Left forelimb (tissue), 1 donor: Measurements from ENCODE around the gene IL22RA1.

Experiments
- DNase-seq: peaks from one replicate; pipeline ENCODE4 v3.0.0-alpha.2; 2018; ENCODE audit warnings: low spot score

IL22RA1 gene

DNA sequence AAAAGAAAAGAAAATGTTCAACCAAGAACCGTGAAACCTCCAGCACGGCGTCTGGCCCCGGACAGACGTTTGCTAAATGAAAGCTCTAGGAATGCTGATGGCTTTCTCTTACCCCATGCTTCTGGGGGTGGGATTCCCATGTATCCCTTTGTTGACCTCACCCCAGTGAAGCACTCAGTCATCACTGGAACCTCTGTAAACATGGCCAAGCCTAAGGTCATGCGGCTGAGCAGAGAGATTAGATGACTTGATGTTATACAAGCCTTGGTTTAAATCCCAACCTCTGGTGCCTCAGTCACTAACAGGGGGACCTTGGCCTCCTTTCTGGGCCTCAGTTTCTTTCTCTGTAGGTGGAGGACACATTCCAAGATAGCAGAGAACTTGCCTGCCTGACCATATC lies 28.2 kb downstream of the IL22RA1 start:
- DNase-seq: no peak

DNA sequence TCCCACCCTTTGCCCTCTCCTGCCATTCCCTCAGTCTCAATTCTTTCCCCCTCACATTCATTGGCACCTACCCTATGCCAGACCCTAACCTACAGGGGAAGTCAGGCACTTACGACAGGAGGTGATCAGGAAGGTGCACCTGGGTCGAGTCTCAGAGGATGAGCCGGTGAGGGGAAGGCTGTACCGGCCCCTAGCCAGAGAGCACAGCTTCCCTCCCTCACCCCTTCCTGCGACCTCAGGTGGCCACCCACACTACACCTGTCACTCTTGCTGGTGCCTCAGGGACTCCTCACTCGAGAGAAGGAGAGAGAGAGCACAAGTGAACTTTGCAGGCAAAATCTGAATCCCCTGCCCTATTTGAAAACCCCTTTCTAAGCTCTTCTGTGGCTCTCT lies 29.3 kb downstream of the IL22RA1 start:
- no peak for DNase-seq

GRCh38 chr1:24111996-24112779 lies 30.8 kb downstream of the IL22RA1 start, which contains the start of gene MYOM3:
TSS of gene MYOM3 (minus strand) at chr1:24112135. CDS start at chr1:24108636, 3,499 bp downstream.
- no peak for DNase-seq

- no peak for DNase-seq
Measured at GRCh38 chr1:24111262-24111995, 31.5 kb downstream of the IL22RA1 start.

GRCh38 chr1:24110642-24111261 lies 32.2 kb downstream of the IL22RA1 start:
- no peak for DNase-seq

DNA sequence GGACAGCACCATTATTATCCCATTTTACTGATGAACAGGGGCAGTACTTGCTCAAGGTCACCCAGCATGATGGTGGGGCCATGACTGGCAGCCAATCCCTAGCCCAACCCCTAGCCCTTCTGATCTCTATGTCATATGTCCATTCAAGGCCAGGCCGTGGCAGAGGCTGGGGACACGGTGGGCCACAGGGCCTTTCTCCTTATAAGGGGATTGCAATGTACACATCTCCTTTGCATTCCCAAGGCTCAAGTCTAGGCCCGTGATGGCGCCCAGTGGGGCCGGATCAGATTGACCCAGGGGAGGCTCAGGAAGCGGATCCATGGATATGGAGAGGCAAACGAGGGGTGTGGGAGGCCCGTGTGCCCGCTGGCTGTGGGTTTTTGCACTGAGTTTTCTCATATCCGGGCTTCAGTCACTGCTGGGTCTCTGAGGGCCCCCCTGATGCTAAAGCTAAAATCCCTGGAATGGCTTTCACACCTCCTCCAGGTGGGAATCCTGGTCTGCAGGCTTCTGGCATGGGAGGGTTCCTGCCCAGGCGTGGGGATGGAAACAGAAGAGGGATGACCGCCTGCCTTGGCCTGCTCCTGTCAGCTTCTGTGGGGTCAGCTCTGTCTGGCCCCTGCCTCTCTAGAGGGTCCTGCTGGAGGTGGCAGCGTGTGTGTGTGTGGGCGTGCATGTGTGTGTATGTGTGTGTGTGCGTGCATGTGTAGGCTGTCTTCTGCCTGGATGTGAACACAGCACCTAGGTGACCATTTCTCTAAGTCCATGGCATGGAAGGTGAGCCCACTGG lies 33.1 kb downstream of the IL22RA1 start:
- no peak for DNase-seq

DNA sequence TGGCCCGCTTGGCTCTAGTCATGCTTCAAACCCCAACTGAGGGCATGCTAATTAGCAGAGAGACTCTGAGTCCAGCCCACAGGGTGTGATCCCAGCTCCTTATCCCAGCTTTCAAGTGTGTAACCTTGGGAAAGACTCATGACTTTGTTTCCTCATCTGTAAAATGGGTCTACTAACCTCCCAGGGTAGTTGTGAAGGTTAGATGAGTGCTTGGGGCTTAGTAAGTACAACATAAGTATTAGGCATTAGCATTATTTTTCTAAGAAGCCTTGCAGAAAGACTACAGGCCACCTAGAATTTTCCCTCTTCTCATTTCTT lies 33.8 kb downstream of the IL22RA1 start:
- no peak for DNase-seq

DNA sequence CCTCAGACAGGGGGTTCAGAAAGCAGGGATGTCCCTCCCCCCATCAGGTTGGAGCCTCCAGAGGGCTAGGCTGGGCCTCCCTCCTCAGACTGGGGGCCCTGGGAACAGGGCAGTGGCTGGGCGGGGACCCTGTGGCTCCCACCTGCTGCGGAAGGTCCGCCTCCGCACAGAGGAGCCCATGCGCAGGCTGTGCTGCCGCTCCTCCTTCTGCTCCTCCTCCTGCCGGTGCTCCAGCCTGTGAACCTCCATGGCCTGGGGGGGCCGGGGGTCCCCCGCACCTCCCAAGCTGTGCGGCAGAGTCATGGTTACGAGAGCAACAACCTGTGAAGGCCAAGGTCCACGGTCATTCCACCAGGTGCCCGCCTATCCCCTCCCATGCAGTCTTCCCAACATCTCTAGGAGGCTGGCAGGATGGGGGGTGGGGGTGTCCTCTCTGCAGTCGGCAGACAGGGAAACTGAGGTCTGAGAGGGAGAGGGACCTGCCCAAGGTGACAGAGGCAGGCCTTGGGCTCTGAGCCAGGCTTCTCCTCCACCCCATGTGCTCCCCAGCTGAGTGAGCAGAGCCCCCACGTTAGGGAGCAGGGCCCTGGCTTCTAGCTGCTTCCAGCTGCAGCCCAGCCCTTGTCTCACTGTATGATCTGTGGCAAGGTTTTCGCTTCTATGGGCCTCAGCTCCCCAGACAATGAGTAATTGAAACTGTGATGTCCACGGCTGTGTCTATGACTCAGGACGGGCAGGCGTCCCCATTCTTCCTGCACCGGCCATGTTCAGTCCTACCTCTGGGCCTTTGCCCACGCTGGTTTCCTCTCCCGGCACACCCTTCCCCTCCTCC lies 34.4 kb downstream of the IL22RA1 start:
- no peak for DNase-seq

- no peak for DNase-seq
Measured at GRCh38 chr1:24107462-24108138, 35.3 kb downstream of the IL22RA1 start.

DNA sequence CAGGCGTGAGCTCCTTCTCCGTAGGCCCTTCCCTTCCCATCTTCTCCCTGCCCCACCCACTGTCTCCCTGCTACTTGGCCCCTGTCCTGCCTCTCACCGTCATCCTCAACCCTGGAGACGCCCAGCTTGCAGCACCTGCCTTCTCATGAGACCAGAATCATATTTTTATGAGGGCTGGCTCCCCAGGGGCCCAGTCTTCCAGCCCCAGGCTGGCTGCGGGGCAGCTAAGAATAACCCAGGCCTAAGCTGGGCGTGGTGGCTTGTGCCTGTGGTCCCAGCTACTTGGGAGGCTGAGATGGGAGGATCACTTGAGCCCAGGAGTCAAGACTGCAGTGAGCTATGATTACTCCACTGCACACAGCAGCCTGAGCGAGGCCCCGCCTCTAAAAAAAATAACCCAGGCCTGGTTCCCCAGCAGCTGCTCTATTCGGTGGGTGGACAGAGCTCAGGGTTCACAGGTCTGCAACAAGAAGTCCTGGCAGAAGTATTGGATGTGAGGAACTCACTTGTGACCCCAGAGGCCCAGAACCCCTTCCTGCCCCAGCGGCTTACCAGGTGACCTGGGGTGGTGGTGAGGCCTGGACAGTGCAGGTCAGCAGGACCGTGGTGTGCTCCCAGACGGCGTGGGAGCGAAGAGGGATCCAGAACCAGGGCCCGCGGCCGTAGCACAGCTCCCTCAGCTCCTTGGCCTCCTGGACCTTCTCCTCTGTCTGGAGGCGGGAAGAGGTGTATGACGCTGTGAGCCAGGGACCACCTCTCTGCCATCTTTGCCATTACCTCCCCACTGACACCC lies 37.4 kb downstream of the IL22RA1 start:
- no peak for DNase-seq

- no peak for DNase-seq
Measured at GRCh38 chr1:24104854-24105253, 38.1 kb downstream of the IL22RA1 start.

GRCh38 chr1:24103879-24104278 lies 39.1 kb downstream of the IL22RA1 start:
- no peak for DNase-seq

GRCh38 chr1:24103408-24103807 lies 39.5 kb downstream of the IL22RA1 start:
- no peak for DNase-seq

GRCh38 chr1:24102961-24103360 lies 40.0 kb downstream of the IL22RA1 start:
- no peak for DNase-seq

- no peak for DNase-seq
Measured at GRCh38 chr1:24101796-24102586, 40.9 kb downstream of the IL22RA1 start.

DNA sequence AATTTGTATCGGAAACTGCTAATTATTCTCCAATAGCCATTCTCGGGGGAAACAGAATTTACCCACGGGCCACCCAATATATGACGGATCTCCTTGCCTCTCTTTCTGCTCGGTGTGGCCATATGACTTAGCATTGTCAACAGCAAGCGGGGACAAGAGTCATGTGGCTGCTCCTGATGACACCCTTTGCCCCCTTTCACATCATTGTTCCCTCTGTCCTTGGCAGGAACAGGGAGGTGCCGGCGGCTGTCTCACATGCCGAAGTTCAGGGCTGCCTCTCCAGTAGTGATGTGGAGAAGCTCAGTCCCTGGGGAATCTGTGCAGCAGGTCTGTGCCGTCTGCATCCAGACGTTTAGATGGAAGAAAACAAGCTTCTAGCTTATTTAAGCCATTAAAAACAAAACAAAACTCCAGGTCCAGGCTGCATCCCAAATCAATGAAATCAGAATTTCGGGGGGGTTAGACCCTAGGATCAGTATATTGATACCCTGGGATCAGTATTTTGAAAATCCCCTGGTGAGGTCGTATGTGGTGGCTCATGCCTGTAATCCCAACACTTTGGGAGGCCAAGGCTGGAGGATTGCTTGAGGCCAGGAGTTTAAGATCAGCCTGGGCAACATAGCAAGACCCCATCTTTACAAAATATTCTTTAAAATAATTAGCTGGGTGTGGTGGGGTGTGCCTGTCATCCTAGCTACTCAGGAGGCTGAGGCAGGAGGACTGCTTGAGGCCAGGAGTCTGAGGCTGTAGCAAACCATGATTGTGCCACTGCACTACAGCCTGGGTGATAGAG lies 41.8 kb downstream of the IL22RA1 start:
- DNase-seq: no peak

GRCh38 chr1:24098943-24099638 lies 43.8 kb downstream of the IL22RA1 start:
- DNase-seq: no peak

DNA sequence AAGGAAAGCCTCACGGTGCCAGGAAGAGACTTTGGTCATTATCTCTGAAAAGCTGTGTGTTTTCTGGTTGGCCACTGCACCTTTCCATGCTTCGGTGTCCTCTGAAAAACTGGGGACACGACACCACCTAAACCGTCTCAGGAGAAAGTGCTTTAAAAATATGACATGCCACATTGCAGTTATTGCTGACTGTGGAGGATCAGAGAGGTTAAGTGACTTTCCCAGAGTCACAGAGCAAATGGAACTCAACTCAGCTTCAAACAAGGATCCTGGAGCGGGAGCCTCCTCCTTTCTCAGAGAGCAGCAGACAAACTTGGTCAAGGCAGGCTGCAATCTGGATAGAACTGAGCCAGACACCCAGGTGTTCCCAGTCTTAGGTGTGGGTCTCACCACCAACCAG lies 44.8 kb downstream of the IL22RA1 start:
- no peak for DNase-seq
